ENCODE data around the gene LIN28A. TPM values are rescaled to one million over a fixed set of nuclear protein-coding genes. Genes with fewer than 3 reads are reported as not detected.
"Not testable (repeated sequence)": the region's sequence is repeated elsewhere in the genome, so short reads cannot be mapped to it uniquely, and the experiment has no call there.

The LIN28A gene
- polyA plus RNA-seq, 3 donors, result not detected

DNA sequence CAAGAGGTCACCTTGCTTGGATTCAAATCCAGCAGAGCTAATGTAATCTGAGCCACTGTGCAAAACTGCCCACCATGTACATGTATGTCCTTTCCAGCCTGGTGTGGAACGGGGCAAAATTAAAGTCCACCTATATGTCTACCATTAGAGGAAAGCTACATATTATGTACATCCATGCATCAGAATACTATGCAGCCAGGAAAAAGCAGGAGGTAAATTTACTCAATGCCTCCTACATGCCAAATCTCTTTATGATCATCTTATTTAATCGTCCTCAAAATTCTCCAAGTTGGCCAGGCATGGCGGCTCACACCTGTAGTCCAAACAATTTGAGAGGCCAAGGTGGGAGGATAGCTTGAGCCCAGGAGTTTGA is 31.8 kb upstream of the LIN28A start:
- H3K27ac ChIP-seq (ENCODE audit: low read depth, low read length), result no peak overlapping the region
- WGBS, 3 donors, result 91 to 95% (median 91%) methylated on average over 3 of the region's 3 CpGs

DNA sequence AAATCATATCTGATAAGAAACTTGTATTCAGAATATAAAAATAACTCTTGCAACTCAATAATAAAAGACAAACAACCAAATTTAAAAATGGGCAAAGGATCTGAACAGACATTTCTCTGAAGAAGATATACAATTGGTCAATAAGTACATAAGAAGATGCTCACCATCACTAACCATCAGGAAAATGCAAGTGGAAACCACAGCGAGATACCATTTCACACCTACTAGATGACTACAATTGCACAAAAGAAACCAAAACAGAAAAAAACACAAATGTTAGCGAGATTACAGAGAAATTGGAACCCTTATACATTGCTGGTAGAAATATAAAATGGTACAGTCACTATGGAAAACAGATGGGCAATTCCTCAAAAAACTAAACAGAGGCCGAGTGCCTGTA is 26.5 kb upstream of the LIN28A start:
- 77 to 90% (median 80%) methylated on average over 3 of the region's 3 CpGs for WGBS, 3 donors
- H3K27ac ChIP-seq (ENCODE audit: low read depth, low read length), result no peak overlapping the region

DNA sequence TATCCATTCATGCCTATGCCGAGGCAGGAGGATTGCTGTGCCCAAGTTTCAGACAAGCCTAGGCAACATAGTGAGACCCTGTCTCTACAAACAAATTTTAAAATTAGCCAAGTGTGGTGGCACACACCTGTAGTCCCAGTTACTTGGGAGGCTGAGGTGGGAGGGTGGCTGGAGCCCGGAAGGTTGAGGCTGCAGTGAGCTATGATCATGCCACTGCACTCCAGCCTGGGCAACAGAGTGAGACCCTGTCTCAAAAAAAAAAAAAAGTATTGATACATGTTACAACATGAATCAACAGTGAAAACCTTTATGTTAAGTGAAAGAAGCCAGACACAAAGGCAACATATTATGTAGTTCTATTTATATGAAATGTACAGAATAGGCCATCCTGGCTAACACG is 25.6 kb upstream of the LIN28A start:
- 73 to 89% (median 86%) methylated on average over 3 of the region's 3 CpGs for WGBS, 3 donors

DNA sequence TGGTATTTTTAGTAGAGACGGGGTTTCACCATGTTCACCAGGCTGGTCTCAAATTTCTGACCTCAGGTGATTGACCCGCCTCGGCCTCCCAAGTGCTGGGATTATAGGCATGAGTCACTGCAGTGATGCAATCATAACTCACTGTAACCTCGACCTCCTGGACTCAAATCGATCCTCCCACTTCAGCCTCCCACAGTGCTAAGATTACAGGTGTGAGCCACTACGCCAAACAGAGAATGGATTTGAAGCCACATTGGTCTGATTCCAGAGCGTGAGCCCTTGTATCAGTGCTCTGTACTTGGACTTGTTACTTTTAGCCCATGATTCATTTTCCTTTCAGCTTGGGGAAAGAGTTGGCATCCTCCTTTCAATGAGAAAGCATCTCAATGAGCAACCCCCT is 23.2 kb upstream of the LIN28A start:
- no peak overlapping the region for H3K27ac ChIP-seq (ENCODE audit: low read depth, low read length)
- 65 to 72% (median 71%) methylated on average over 7 of the region's 7 CpGs for WGBS, 3 donors

More for the DNA sequence above, 25.6 kb upstream of the LIN28A start:
- H3K27ac ChIP-seq (ENCODE audit: low read depth, low read length), result not testable (repeated sequence)

DNA sequence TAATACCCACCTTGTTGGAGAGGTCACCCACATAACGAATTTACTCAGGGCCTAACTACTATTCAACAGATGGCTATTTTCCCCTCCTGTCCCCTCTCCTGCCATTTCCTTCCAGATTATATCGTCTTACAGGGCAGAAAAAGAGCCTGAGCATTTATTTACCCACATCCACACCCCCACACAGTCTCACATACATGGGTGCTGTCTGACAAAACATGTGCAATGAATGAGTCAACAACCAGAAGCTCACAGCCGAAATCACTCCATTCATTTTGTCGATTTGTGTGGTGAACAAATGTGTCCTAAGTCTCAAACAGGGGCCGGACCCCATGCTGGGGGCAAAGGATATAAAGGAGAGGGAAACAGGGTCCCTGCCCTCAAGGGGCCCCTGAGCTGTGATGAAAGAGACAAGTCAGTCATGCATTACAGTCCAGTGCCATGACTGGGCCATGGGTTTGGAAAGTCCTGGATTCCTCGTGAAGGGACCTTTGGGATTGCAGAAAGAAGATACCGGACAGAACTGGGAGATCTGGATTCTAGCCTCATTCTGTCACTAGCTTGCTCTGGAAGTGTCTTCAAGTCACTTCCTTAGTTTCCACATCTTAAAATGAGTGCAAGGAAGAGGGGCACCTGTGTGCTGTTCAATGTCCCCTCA is 21.7 kb upstream of the LIN28A start:
- 76 to 82% (median 79%) methylated on average over 7 of the region's 7 CpGs for WGBS, 3 donors
- no peak overlapping the region for H3K27ac ChIP-seq (ENCODE audit: low read depth, low read length)

DNA sequence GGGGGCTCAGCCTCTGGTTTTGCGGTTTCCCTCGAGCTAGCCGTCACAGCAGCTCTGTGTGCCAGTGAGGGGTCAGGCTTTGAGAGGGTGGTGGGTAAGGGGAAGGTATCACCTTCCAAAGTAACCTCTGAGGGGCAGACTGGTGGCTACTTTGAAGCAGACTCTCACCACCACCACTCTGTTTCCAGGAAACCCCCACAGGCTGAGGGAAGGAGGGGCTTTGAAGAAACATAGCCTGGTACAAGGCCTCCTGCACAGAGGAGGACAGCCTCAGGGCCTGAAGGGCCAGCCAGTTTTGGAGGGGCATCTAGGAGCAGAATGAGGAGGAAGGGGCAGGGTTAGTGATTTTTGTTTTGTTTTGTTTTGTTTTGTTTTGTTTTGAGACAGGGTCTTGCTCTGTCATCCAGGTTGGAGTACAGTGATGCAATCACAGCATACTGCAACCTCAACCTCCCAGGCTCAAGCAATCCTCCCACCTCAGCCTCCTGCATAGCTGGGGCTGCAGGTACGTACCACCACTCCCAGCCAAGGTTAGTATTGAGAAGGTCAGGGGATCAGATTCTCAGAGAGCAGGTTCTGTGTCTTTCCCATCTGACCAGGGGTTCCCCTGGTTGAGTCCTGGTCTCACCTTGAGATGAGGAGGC is 20.9 kb upstream of the LIN28A start:
- WGBS, 3 donors, result 69 to 73% (median 70%) methylated on average over 4 of the region's 4 CpGs
- no peak overlapping the region for H3K27ac ChIP-seq (ENCODE audit: low read depth, low read length)

DNA sequence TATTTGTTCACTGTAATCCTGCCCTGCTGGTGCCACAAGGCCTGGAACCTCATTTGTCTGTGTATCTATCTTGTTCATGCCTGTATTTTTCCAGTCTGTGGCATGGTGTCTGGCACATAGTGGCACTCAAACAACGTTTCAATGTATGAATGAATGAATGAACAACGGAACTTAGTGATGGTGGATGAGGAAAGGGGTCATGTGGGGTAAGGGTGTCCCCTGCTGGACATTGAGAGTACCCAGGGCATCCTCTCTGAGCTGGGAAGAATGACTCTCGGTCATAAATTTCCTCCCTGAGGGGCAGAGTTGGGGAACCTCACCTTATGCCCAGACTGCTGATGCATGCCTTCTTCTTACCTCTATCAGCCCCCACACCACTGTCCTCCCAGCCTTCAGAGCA is 19.2 kb upstream of the LIN28A start:
- H3K27ac ChIP-seq (ENCODE audit: low read depth, low read length), result no peak overlapping the region

DNA sequence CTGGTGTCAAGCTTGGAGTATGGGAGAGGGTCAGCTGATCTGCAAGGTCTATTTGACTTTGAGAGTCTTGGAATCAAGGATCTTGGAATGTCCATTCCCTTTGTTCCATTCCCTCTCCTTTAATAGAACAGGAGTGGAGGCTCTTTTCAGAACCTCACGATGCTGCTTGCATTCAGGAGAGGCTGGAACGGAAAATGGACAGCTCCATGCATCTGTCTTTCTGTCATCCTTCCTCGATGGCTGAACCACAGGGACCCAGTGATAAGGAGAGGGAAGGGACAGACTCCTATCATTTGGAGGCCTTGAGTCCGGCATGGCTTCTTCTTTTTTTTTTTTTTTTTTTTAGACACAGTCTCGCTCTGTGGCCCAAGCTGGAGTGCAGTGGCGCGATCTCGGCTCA is 14.9 kb upstream of the LIN28A start:
- 78 to 85% (median 83%) methylated on average over 7 to 8 of the region's 8 CpGs for WGBS, 3 donors
- no peak overlapping the region for H3K27ac ChIP-seq (ENCODE audit: low read depth, low read length)

More for the DNA sequence above, 19.2 kb upstream of the LIN28A start:
- 6 to 15% (median 7%) methylated on average over 3 of the region's 3 CpGs for WGBS, 3 donors

DNA sequence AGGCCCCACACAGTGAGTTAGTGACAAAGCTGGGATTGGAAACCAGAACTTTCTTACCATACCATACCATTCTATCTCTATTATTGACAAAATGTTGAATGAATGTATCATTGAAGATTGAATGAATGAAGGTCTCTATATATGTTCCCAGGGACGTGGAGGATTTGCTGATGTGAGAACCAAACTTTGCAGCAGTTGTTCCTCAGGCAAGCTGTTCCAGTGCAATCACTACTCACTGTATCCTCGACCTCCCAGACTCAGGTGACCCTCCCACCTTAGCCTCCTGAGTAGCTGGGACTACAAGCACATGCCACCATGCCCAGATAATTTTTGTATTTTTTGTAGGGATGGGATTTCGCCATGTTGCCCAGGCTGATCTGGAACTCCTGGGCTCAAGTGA is 11.6 kb upstream of the LIN28A start:
- WGBS, 3 donors, result 76 to 84% (median 82%) methylated on average over 3 of the region's 3 CpGs
- no peak overlapping the region for H3K27ac ChIP-seq (ENCODE audit: low read depth, low read length)

DNA sequence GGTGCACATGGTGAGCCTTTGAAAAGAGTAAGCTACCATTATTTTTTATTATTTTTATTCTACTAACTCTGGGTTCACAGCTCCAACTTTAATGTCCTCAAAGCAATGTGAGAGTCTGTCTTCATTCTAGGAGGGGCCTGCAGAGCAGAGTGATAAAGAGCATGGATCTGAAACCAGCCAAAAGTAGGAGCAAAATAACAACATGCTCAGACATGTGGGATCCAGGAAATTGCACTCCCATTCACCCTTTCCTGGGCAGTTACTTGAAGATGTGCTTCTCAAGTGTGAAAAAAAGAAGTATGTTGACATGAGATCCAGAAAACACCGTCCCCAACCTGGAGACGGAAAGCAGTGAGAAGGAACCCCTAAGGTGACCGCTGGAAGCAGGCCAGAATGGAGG is 8.7 kb upstream of the LIN28A start:
- H3K27ac ChIP-seq (ENCODE audit: low read depth, low read length), result no peak overlapping the region
- WGBS, 3 donors, result 72 to 81% (median 78%) methylated on average over 3 of the region's 3 CpGs

DNA sequence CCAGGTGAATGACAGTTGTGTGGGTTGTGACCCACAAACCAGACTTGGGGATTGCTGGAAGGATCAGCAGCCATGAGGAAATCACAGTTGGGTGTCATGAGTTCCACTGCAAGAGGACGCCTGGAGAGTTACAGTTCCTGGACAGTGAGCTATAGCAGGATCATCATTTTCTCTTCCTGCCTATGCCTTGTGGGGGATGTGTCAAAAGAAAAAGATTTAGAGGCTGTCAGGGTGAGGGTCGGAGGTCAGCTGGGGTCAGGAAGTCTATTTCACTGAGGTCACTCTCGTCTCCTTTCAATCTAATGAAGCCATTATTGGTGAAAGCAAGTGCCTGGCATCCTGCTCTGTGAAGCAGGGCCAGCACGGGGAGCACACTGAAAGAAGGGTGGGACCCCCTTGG is 7.0 kb upstream of the LIN28A start:
- 18 to 29% (median 26%) methylated on average over 4 of the region's 4 CpGs for WGBS, 3 donors
- H3K27ac ChIP-seq (ENCODE audit: low read depth, low read length), result no peak overlapping the region

DNA sequence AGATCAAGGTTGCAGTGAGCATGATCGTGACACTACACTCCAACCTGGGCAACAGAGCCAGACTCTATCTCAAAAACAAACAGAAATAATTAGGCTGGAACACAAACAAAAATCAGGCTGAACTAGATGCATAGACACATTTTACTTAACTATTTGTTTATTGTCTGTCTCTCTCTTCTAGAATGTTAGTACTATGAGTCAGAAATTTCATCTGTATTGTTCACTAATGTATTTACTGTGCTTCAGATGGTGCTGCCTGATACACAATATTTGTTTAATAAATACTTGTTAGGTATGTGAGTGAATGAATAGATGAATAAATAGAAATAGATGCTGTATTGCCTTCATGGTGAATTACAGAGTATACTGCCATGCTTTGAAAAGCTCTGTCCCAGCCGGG is 6.0 kb upstream of the LIN28A start:
- no peak overlapping the region for H3K27ac ChIP-seq (ENCODE audit: low read depth, low read length)
- 67 to 96% (median 95%) methylated on average over 2 of the region's 2 CpGs for WGBS, 3 donors

DNA sequence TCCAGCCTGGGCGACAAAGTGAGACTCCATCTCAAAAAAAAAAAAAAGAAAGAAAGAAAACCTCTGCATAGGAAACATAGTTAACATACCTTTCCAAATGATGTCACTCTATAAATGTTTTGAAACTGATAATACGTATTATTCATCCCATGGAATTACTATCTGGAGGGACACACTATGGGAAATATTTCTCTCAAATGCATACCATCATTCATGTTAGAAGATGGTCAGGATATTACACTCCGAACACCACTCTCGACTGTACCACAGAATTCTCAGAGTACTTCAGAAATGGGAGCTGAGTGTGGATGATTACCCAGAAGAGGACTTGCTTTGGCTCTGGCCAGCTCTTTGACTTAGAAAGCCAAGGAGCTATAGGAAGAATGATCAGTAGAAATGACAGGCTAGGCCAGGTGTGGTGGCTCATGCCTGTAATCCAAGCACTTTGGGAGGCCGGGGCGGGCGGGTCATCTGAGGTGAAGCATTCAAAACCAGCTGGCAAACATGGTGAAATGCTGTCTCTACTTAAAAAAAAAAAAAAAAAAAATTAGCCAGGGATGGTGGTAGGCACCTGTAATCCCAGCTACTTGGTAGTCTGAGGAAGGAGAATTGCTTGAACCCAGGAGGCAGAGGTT is 5.2 kb upstream of the LIN28A start:
- 71 to 78% (median 71%) methylated on average over 7 of the region's 7 CpGs for WGBS, 3 donors
- no peak overlapping the region for H3K27ac ChIP-seq (ENCODE audit: low read depth, low read length)

DNA sequence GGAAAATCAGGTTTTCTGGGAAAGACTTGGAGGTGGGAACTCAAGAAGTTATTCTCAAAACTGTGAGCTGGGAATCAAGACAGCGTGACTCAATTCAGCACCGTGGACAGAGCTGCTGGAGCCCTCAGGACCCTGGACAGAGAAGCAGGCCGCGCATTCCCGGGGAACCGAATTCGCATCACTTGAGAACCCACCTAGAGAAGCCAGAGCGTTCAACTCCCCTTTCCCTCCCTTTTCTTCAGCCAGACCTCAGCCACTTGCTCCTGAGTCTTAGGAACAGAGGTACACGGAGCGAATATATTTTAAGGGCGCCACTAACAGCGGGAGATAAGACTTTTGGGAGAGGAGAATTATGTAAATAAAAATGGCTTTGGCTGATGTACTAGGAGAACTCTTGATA is 2.0 kb upstream of the LIN28A start:
- WGBS, 3 donors, result 0 to 2% (median 0%) methylated on average over 12 of the region's 12 CpGs
- no peak overlapping the region for H3K27ac ChIP-seq (ENCODE audit: low read depth, low read length)

DNA sequence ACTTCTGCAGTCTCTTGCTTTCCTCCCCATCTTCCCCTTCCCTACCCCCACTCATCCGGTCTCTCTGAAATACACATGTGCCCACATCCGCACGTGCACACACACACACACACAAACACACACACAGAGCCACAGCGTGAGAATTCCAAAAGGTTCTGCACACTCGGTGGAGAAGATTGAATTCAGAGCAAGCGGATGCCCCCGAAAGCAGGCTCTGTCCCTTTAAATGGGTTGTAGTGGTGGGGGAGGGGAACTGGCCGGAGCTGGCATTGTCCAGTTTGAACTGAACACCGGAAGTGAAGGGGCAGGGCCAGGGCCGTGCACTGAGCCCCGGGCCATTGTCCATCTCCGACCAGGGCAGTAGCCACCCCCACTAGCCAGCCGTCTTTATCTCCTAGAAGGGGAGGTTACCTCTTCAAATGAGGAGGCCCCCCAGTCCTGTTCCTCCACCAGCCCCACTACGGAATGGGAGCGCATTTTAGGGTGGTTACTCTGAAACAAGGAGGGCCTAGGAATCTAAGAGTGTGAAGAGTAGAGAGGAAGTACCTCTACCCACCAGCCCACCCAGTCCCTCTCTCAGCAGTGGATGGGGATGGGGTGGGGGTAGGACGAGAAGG is 1.3 kb upstream of the LIN28A start:
- whole genome bisulfite sequencing, 3 donors, result 2 to 3% (median 2%) methylated on average over 16 of the region's 16 CpGs
- H3K27ac ChIP-seq (ENCODE audit: low read depth, low read length), result no peak overlapping the region

DNA sequence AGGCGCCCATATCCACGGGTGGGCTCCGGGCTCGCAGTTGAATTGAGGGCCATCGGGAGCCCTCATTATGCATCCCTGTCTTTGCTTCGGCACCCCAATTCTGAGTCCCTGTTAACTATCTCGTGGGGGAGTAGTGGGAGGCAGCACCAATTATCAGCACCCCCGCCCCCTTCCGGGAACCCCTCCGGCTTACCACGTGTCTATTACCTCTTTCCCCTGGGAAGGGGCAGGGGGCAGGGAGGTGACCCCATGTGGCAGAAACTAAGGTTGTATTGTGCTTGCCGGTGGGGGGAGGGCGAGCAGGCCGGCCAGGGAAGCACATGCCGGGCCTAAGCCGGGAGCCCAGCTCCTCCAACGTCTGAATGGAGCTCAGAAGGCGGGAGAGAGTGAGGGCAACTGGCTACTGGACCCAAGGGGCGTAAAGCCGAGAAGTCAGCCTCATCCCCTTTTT is 1.0 kb downstream of the LIN28A start:
- H3K27ac ChIP-seq (ENCODE audit: low read depth, low read length), result no peak overlapping the region
- 6 to 12% (median 11%) methylated on average over 20 of the region's 20 CpGs for WGBS, 3 donors

DNA sequence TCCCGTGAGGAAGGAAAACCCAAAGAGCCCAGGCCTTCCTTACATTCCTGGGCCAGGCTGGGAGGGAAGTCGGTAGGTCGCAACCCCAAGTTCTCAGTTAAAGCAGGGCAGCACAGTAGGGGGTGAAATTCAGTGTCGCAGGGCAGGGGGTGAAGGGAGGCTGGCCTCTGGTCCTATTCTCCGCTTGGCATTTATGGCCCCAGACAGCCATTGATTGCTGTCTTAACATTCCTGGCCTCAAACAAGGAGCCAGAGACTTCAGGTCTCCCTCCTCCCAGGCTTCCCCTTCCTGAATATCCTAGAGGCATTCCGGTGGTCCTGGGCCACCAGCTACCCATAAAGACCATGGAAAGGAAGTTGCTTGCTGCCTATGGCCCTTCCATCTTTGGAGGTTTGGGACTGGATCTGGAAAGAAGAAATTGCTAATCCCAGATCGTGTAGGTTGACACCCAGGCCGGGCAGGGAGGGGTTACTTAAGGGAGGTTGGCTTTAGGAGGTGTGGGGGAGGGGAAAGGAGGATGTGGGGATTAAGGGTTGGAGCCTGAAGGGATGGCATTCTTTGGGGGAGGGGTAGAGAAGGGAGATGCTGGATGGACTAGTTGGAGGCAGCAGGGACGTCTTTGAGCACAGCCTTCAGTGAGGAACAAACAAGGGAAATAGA is 1.7 kb downstream of the LIN28A start:
- H3K27ac ChIP-seq (ENCODE audit: low read depth, low read length), result no peak overlapping the region
- 12 to 23% (median 19%) methylated on average over 9 of the region's 9 CpGs for WGBS, 3 donors

DNA sequence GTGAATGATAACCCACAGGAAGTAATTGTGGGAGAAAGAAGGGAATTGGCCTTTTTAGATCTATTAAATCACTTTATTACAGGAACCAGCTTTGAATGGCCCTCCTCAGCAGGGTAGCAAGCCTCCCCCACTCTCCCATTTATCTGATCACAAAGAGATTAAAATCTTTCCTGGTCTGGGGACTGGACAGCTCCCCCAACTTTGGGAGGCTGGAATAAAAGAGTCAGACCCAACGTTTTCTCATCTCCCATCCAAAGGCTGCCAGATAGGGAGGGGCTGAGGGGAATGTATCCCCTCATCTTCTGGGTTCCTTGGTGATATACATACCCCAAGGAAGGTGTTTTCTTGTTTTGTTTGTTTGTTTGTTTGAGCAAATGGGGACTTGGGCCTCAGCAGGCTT is 2.4 kb downstream of the LIN28A start:
- WGBS, 3 donors, result 2 to 5% (median 4%) methylated on average over 1 of the region's 1 CpG
- H3K27ac ChIP-seq (ENCODE audit: low read depth, low read length), result no peak overlapping the region
